GM18868 (cell line): ENCODE data around the gene SIDT2.
"Not testable (repeated sequence)": the region's sequence is repeated elsewhere in the genome, so short reads cannot be mapped to it uniquely, and the experiment has no call there.

Source experiments
- ATAC-seq: cut with Tn5 transposase; IDR thresholded peaks from one replicate; pipeline ENCODE4 v1.9.1; 2021; ENCODE audit warnings: mild to moderate bottlenecking, moderate library complexity; ENCODE audit not compliant: unreplicated experiment

The SIDT2 gene

DNA sequence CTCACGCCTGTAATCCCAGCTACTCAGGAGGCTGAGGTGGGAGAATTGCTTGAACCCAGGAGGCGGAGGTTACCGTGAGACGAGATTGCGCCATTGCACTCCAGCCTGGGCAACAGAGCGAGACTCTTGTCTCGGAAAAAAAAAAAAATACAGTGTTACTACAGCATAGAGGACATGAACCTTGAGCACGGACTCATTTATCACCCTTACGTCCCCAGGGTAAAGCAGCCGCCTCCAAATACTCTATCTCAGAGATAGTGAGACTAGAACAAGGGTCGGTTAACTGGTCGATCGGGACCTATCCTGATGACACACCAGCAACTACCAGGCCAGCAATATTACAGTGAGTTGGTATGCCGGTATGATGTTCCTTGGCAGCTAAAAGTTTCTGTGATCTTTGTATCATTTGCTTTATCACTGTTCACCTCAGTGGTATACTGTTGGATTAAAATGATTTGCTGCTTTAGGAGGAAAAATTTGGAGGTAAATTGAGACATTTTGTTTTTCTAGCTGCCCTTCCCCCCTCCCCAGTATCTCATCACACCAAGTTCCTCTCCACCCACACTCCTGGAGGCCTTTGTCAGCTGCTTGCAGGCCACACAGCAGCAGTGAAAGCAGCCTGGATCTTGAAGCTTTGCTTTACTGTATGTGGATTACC, 7.0 kb upstream of the SIDT2 start:
- ATAC-seq = no peak

DNA sequence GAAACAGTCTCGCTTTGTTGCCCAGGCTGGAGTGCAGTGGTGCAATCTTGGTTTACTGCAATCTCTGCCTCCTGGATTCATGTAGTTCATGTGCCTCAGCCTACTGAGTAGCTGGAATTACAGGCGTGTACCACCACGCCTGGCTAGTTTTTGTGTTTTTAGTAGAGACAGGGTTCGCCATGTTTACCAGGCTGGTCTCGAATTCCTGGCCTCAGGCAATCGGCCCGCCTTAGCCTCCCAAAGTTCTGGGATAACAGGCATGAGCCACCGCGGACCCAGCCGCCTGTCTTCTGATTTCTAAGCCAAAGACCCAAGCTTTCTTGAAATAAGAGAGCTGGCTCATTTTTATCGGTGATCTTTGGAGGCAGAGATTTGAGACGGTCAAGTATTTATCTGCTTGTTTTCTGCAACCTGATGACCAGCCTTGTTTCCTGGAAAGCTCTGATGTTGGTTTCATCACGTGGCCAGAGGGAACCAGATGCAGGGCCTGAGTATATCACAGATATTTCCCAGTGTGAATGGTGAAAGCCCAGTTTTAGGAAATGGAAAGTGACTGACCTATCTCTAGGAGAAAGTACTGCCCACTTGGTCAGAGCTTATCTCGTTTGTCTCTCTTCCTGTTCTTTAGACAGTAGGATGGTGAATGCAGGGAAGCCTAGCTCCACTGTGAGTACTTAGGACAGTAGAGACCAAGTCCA, 5.7 kb upstream of the SIDT2 start:
- ATAC-seq = no peak

DNA sequence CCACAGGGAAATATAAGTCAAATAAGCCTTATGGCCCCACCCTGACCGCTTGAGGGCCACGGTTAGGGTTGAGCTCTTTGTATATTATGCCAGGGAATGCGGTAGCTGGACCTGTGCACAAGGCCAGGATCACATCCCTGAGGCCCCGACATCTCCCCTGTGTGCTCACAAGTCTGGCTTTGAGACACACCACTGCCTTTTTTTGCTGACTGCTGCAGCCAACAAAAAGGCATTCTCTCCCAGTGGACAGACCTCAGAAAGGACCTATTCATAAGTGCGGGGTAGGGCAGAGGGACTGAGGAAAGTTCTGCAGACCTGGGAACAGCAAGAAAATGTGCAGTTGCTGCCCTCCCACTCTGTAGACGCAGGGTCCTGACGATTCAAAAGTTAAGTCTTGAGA, 3.4 kb upstream of the SIDT2 start:
- no peak for ATAC-seq

DNA sequence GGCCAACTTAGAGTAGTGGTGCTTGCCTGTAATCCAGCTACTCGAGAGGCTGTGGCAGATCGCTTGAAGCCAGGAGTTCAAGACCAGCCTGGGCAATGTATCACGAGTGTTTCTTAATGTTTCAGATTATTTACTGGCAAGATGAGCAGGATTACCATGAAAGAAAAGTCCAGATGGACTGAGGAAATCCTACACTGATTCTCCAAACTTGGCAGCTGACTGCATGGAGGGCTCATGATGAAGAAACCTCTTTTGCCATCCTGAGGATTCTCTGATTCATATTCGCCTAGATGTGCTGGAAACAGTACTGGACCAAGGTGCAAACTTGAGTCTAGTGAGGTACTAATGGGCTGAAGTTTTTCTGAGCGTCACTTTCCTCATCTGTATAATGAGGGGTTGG, 2.8 kb upstream of the SIDT2 start:
- no peak for ATAC-seq

DNA sequence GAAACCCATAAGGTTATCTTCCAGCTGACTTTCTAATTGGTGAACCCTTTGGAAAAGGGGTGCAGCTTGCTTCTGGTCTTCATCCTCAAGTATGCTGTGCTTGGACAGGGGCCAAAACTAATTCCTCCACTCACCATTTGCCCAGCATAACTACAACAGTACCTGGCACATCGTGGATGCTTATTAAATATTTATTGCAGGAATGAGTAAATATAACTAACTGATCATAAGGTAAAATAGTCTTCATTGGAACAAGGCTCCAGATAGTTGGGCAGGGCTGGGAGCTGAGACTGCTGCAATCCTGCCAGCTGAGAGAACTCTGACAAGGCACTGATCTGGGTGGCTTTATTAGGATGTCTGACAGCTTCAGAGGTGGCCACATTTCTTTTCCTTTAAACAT, 2.4 kb upstream of the SIDT2 start:
- no peak for ATAC-seq

DNA sequence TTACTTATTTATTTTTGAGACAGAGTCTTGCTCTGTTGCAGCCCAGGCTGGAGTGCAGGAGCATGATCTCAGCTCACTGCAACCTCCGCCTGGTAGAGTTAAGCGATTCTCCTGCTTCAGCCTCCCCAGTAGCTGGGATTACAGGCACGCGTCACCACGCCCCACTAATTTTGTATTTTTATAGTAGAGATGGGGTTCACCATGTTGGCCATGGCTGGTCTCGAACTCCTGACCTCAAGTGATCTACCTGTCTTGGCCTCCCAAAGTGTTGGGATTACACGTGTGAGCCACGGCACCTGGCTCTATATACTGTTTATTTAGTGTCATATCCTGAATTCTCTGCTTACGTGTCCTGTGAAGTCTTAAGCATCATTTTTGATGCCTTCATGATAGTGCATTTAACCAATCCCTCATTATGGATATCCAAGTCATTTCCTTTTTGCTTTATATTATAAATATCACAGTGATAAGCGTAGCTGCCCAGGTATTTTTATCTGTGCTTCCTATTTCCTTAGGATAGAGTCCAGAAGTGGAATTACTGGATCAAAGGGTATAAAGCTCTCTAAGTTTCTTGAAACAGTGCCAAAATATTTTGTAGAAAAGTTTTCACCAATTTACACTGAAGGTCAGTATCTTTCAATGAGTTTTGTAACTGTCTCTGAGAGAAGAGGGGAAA, 871 bp upstream of the SIDT2 start:
- no peak for ATAC-seq

DNA sequence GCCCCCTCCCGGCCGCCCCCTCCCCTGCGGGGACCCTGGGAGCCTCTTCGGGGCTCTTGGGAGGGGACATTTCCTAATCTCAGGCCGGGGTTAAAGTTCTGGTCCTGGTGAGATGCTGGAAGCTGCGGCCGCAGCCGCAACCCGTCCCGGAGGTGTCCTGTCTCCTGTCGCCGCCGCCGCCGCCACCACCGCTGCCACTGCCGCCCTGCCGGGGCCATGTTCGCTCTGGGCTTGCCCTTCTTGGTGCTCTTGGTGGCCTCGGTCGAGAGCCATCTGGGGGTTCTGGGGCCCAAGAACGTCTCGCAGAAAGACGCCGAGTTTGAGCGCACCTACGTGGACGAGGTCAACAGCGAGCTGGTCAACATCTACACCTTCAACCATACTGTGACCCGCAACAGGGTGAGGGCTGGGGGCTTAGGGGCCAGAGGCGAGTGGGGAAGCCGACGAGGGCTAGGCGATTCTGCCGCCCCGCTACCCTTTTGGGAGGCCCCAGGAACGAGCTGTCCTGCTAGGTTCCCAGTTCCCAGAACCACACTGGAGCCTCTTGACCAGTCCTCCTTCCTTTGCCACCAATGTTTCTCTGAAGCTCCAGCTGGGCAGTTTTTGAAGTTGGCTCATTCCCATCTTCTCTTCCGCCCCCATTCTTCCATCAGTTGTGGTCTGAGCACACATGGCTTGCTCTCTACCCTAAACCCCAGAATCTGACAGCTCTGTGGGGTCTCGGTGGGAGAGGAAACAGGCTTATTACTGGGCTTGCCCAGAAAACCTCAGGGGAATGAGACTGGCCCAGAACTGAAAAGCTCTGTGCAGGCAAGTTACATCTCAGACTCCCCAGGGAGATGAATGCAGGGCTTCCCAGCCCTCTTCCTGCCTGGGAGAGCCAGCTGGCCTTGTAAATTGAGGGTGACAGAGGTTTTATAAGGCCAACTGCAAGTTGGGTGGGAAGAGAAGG, 781 bp downstream of the SIDT2 start:
- ATAC-seq = peak; percentile 29

DNA sequence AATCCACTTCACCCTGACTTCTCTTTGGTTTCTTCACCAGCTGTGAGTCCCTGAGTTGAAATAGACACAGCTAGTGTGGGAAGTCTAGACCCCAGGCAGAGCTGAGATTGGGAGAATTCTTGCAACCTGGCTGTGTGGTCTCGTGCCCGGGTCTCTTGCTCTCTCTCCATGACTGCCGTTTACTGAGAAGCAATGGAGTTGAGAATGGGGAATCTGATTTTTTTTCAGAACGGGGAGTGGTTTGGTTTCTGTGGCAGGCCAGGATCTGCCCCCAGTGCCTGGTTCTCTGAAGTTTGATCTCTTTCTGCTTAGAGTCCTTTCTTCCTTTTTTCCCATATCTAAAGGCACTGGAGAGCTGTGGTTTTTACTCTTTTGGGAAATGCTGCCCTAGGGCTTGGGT, 1.5 kb downstream of the SIDT2 start:
- no peak for ATAC-seq

DNA sequence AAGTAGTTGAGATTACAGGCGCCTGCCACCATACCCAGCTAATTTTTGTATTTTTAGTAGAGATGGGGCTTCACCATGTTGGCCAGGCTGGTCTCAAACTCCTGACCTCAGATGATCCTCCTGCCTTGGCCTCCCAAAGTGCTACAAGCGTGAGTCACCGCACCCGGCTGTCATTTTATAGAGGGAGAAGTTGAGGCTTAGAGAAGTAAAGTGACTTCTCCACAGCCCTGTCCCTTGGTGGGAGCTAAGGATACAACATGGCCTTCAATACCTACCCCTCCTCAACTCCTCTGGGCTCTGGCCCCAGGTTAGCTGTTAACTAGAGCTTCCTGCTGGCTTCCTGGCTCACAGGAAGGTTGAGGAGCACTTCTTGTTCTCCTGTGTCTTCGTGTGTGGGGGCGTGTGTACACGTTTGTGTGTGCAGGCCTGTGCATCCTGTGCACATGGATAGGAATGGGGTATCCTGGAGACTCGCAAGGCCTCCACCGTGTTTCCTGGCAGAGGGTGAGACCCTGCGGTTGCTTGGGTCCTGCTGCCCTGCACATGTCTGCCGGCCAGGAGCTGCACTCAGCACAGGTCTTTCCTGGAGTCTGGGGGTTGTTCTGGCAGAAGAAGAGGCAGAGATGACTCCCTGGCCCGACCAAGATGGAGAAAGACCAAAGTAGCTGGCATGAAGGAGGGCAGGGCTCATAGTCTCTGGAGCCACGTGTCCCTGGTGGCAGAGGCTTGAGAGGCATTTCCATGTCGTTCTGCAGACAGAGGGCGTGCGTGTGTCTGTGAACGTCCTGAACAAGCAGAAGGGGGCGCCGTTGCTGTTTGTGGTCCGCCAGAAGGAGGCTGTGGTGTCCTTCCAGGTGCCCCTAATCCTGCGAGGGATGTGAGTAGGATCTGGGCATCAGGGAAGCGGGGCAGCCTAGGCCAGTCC, 2.4 kb downstream of the SIDT2 start:
- ATAC-seq = peak; percentile 35

DNA sequence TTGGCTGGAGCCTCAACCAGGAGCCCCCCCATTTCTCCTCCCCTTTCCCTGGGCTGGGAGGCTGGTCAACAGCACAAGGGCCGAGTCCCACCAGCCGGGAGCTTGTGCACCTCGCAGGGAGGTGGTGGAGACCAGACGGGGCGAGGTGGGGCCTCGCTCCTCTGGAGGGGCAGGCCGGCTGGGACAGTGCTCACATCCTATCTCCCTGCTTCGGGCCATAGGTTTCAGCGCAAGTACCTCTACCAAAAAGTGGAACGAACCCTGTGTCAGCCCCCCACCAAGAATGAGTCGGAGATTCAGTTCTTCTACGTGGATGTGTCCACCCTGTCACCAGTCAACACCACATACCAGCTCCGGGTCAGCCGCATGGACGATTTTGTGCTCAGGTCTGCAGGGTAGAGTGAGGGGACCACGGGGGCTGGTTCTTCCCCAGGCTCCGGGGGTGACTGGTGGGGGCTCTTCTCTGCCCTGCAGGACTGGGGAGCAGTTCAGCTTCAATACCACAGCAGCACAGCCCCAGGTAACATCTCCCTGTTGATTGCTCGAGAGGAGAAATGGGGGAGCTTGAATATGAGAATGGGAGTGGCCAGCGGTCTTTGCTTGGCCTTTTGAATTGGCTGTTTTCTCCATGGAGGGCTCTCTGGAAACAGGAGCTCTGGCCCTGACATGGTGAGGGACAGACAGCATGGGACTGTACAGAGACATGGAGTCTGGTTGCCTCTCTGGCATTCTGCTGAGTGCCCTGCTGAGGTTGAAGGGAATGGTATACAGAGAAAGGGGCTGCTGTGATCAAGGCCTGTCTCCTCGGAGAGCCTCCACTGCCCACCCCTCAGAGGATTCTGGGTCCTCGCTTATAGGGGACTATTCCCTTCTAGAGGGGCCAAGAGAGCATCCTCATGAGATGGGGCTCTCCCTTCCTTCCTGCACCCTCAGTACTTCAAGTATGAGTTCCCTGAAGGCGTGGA, 3.3 kb downstream of the SIDT2 start:
- ATAC-seq = no peak

DNA sequence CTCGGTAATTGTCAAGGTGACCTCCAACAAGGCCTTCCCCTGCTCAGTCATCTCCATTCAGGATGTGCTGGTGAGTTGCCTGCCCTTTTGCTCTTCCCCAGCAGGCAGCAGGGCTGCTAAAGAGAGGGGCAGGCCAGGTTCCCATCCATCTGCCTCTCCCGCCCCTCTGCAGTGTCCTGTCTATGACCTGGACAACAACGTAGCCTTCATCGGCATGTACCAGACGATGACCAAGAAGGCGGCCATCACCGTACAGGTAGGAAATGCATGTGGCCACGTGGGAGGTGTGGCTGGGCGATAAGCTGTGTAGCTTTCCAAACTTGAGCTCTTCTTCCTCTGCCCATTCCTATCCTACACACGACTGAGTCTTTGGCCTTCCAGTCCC, 4.0 kb downstream of the SIDT2 start:
- ATAC-seq = no peak

DNA sequence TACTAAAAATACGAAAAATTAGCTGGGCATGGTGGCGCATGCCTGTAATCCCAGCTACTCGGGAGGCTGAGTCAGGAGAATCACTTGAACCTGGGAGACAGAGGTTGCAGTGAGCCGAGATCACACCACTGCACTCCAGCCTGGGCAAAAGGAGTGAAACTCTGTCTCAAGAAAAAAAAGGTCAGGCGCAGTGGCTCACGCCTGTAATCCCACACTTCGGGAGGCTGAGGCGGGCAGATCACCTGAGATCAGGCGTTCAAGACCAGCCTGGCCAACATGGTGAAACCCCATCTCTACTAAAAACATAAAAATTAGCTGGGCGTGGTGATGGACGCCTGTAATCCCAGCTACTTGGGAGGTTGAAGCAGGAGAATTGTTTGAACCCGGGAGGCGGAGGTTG, 4.6 kb downstream of the SIDT2 start:
- not testable (repeated sequence) for ATAC-seq

DNA sequence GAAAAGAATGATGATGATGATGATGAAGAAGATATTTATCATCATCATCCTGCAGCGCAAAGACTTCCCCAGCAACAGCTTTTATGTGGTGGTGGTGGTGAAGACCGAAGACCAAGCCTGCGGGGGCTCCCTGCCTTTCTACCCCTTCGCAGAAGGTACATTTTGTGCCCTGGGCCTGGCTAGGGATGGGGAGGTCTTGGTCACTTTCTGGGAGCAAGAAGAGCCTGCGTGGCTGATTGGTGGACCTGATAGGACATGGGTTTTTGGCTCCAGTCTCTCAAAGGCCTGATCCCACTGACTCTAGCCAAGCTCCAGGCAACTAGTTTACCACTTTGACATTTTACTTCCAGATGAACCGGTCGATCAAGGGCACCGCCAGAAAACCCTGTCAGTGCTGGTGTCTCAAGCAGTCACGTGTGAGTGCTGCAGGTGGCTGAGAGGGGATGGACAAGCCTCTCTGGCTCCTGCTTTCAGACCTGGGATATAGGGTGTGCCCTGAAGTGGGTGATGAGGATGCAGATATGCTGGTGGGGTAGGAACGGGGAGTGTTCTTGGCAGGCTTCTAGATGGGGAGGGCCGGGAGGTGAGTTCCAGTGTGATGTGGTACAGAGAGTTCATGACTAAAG, 5.3 kb downstream of the SIDT2 start:
- ATAC-seq = no peak

DNA sequence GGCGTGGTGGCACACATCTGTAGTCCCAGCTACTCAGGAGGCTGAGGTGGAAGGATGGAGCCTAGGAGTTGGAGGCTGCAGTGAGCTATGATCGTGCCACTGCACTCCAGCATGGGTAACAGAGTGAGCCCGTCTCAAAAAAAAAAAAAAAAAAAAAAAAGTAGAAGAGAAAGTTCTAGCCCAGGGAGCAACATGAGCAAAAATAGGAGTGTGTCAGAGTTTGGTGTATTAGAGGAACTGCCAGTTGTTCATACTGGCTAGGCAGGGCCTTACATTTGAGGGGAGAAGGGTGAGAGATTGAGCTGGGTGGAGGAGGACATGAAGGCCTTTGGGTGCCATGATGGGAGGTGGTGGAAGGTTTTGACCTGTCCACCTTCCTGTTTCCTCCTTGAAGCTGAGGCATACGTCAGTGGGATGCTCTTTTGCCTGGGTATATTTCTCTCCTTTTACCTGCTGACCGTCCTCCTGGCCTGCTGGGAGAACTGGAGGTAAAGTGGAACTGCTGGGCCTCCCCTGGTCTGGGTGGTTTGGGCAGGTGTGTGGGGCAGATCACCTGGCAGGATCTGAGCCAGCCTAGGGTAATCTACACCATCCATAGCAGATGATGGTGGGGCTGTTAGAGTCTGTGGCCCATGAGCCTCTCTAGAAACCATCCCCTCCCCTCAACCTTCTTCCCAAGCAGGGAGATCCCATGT, 7.3 kb downstream of the SIDT2 start:
- ATAC-seq = no peak

DNA sequence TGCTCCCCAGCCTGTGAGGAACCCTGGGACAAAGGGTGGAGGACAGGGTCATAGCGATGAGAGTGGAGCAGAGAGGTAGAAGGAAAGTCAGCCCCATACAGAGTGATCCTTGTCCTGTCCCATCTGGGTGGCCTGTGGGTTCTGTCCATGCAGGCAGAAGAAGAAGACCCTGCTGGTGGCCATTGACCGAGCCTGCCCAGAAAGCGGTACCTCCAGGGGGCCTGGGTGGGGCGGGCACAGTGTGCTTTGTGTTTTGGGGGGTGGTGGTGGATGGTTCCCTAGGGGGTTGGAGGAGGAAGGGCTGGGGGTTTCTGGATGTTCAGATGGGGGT, 7.9 kb downstream of the SIDT2 start:
- ATAC-seq = no peak

DNA sequence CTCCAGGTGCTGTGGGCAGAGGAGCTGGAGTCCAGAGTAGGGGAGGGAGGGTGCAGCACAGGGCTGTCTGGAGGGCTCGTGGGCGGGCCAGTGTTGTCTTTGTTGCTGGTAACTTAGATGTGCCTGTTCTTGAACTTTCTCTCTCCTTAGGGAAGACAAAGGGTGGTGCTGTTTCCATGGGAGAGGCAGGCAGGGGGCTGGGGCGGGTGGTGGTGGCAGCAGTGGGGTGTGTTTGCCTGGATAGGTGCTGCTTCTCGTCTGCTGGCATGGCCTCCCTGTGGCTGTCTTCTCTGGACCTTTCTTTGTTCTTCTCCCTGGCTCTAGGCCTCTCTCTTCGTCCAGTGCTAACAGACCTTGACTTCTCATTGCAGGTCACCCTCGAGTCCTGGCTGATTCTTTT, 8.5 kb downstream of the SIDT2 start:
- ATAC-seq = no peak

DNA sequence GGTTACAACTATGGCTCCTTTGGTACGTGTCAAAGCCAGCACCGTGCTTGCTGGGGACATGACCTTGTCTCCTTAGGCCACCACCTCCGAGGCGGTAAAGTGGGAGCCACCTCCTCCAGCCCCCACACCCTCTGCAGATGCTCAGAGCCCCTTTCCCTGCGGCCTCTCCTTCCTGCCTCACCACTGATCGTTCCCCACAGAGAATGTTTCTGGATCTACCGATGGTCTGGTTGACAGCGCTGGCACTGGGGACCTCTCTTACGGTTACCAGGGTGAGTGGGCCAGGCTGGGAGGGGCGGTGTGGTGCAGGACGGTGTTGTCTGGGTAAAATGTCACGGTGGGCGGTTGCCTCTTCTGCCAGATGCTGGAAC, 8.9 kb downstream of the SIDT2 start:
- ATAC-seq = no peak

DNA sequence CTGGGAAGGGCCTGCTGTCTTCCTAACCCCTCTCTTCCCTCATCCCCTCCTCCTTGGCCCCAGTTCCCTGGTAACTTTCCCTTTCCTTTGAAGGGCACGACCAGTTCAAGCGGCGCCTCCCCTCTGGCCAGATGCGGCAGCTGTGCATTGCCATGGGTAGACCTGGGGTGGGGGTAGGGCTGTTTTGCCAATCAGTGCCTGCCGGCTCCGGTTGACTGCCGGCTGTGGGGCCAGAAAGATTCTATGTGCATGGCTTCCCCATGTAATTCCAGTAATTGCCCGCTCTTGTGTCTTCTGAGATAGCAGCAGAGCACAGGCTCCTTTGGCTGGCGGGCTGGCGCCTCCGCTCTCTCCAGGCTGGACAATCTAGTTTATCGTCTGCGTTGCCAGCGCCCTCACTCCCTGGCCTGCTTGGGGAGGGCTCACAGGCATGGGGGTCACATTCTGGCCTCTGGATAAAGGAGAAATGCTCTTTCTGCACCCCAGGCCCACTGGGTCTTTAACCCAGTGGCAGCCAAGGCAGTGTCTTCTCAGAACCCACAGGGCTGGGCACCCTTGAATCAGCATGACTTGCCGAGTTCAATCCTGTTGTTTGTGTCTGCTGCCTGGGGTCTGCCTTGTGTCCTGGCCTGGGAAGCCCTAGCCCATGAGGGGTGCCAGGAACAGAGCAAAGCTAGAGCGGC, 9.4 kb downstream of the SIDT2 start:
- no peak for ATAC-seq
